GM19238 (cell line): ENCODE data around the gene QRFP.

ENCODE experiments used
- DNase-seq: peaks from one replicate; pipeline ENCODE4 v3.0.0; 2011; ENCODE audit warnings: low spot score; ENCODE audit not compliant: insufficient read length

Gene QRFP

GRCh38 chr9:130933114-130934046 lies 36.8 kb upstream of the QRFP start:
- no peak for DNase-seq

GRCh38 chr9:130932255-130933079 lies 35.9 kb upstream of the QRFP start:
- DNase-seq = no peak

- peak; percentile 51 for DNase-seq
These were observed 35.1 kb upstream of the QRFP start for GRCh38 chr9:130931508-130932254.

GRCh38 chr9:130930804-130931349 lies 34.3 kb upstream of the QRFP start:
- DNase-seq = no peak

GRCh38 chr9:130930132-130930803 lies 33.7 kb upstream of the QRFP start:
- no peak for DNase-seq

- no peak for DNase-seq
These were observed 33.0 kb upstream of the QRFP start for GRCh38 chr9:130929571-130930038.

DNA sequence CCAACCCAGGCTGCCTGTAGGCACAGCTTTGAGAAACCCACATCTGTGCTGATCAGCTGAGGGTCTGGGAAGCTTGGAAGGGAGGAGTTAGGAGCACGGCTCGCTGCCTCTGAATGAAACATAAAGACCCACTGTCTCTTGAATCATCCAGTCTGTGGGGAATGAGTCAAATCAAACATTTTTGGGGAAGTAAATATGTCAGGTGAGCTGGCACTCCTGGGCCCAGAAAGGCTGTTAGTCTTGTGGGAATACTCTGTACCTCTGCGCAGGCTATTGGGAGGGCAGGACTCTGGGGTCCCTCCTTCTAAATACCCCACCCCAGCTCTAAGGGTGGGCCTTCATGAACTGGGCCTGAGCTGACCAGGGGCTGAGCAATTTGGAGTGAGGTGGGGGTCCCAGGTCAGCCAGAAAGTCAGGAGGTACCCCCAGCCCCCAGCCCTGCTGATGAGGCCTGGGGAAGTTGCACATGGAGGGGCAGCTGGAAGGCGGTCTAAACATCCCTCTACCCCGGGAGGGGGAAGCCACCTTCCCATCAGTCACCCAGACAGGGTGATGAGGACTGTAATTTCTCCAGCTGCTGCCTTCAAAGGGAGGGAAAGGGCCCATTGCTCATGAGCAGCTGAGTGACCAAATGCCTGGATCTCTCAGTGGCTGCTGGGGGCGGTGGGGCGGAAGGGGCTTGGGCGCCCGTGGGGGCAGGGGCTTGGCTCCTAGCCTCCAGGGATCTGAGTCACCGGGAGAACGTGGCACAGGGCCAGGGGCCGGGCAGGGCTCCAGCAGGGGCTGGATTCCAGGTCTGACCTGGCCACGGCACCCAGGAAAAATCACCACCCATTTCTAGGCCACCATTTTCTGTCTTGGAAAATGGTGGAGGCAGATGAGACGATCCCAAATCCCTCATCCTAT lies 31.6 kb upstream of the QRFP start:
- peak; percentile 40 for DNase-seq

DNA sequence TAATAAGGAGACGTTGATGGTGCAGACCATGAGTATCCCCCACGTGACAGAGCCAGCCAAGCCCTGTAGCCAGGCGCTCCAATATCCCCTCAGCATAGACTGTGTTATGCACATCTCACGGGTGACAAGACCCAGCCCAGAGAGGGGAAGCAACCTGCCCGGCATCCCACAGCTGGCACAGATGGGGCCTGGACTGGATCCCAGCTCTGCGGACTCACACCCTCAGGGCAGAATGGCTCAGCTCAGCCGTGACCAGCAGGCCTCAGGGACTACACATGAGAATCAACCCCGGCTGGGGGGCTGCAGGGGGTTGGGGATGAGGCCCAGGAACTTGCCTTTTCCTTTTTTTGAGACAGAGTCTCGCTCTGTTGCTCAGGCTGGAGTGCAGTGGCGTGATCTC lies 30.7 kb upstream of the QRFP start:
- no peak for DNase-seq

DNA sequence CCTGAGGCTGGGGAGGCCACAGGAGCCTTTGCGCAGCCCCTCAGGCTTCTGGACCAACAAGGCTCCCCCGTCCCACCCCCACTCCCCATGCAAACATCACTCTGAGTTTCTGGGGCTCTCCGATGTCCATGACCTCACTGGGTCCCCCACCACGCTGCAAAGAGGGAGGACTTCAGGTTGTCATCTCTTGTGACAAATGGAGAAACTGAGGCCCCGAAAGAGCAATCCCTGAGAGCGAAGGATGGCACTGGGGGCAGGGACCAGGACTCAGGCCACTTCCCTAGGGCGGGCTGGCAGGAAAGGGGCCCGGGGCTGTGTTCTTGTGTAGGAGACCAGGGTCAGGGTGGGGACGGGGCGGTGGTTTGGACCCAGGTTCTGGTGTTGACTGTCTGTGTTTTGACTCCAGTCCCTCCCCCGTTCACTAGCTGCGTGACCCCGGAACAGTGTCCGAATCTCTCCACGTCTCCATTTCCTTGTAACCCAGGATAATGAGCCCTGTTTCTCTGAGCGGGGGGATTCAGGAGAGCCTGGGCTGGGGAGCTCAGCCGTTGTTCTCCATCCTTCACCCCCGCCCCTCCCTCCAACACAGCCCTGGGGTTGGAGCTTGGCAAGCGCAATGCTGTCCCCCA lies 28.6 kb upstream of the QRFP start:
- no peak for DNase-seq

DNA sequence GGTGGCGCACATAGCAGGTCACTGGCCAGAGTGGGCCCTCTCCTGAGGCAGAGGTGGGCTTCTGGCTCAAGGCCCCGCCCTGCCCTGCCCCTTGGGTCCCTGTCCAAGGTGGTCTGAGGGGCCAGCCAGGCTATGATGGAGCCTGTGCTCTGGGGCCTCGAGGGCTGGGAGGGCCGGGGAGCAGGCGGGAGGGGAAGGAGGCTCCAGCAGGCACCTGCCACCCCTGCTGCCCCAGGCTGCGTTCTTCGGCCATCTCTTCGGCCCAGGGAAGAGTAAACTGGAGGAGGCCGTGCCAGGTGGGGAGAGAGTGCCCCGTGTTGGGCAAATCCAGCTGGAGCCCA lies 27.8 kb upstream of the QRFP start:
- no peak for DNase-seq

GRCh38 chr9:130923611-130924447 lies 27.2 kb upstream of the QRFP start:
- DNase-seq = no peak

GRCh38 chr9:130922893-130923610 lies 26.4 kb upstream of the QRFP start:
- DNase-seq = no peak

- DNase-seq = no peak
These were observed 25.6 kb upstream of the QRFP start for GRCh38 chr9:130921989-130922892.

DNA sequence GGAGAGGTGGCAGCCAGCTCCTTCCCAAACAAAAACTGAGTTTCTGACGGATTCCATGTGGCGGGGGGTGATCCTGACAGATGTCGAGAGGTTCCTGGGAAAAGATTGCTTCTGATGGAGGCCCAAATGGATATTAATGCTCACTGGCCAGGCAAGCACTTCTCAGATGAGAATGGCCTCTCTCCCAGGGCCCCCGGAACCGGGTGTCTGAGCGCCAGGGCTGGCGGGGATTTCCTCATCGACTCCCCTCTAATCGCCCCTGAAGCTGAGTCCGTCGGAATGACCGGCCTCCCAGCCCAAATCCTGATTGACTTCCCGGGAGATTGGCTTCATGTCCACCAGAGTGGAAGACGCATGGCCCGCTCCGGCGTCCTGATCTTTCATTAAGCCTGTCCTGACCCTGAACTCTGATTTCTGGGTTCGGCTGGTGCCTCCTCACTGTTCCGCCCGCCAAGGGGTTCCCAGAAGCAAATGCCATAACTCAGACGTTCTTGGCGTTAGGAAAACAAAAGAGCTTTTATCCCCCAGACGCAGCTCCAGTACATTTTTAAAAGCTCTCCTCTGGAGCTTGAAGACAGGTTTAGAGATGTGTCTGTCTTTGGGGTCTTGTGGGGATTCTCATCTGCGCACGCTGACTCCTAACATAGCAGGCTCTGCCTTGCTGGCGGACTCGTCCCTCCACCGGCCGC lies 24.8 kb upstream of the QRFP start:
- DNase-seq = no peak

GRCh38 chr9:130920762-130921299 lies 24.2 kb upstream of the QRFP start:
- no peak for DNase-seq

- DNase-seq = no peak
These were observed 23.6 kb upstream of the QRFP start for GRCh38 chr9:130920233-130920632.
